Measurements from ENCODE around the gene NBPF8. TPM values are rescaled to one million over a fixed set of nuclear protein-coding genes. Genes with fewer than 3 reads are reported as not detected.
"Not testable (repeated sequence)": the region's sequence is repeated elsewhere in the genome, so short reads cannot be mapped to it uniquely, and the experiment has no call there.

NBPF8 gene
- total and polyA plus RNA-seq, 2 of the 8 experiments (the other 6 are each of a cell fraction or from before 2014, with no cell fraction given) = 1.5 TPM

GRCh38 chr1:120393316-120394232 is 21.3 kb upstream of the NBPF8 start:
- H3K56ac ChIP-seq (replicated peaks; ENCODE audit: insufficient read length, low read depth, low read length); H3K79me1 ChIP-seq (ENCODE audit: low read depth, low read length); DNase-seq (ENCODE audit: low read depth in 1 of 2, low spot score in 2 of 2); H3K18ac ChIP-seq (ENCODE audit: extremely low read depth, low read length); H3K4me2 ChIP-seq (ENCODE audit: insufficient read depth in 1 of 2, low read depth in 2 of 2, low read length in 2 of 2); H4K91ac ChIP-seq (replicated peaks; ENCODE audit: insufficient read length, low read length); H3K27me3 ChIP-seq (replicated peaks in 1 of 4; ENCODE audit: control insufficient read depth in 3 of 4, extremely low read depth in 1 of 4, insufficient read depth in 3 of 4, low read length in 3 of 4); H2AFZ ChIP-seq (ENCODE audit: low read length); H4K5ac ChIP-seq (ENCODE audit: insufficient read length, low read depth, low read length); POLR2A ChIA-PET (ENCODE audit: partially characterized antibody); H3K4ac ChIP-seq (replicated peaks; ENCODE audit: insufficient read length, low read depth, low read length); H4K8ac ChIP-seq (ENCODE audit: extremely low read depth, insufficient read depth, low read length); H3K23ac ChIP-seq (ENCODE audit: insufficient read length); H2BK15ac ChIP-seq (ENCODE audit: low read length); FAIRE-seq; CTCF ChIA-PET (ENCODE audit: partially characterized antibody); H3K36me3 ChIP-seq (ENCODE audit: control insufficient read depth in 2 of 4, insufficient read depth in 4 of 4, low read length in 3 of 4); H2BK12ac ChIP-seq (ENCODE audit: low read depth, low read length); H3K14ac ChIP-seq (ENCODE audit: insufficient read length); H3K4me3 ChIP-seq (ENCODE audit: extremely low read depth in 1 of 4, insufficient read depth in 2 of 4, low read depth in 3 of 4, low read length in 4 of 4); H2BK5ac ChIP-seq (ENCODE audit: low read depth, low read length); H3K9me3 ChIP-seq (ENCODE audit: insufficient read depth in 2 of 2, low read depth in 1 of 2, low read length in 1 of 2); H3K79me2 ChIP-seq (ENCODE audit: control insufficient read depth in 1 of 2, insufficient read depth in 2 of 2, low read length in 2 of 2); H2BK20ac ChIP-seq (ENCODE audit: low read length); H3K9ac ChIP-seq (replicated peaks in 1 of 4; ENCODE audit: extremely low read depth in 1 of 4, low read depth in 3 of 4, low read length in 3 of 4); H3K27ac ChIP-seq (ENCODE audit: low read depth, low read length); H2BK120ac ChIP-seq (replicated peaks; ENCODE audit: low read depth, low read length); H3K4me1 ChIP-seq (replicated peaks in 1 of 4; ENCODE audit: control insufficient read depth in 3 of 4, insufficient read depth in 4 of 4, low read length in 3 of 4); H3K23me2 ChIP-seq (ENCODE audit: low read depth, low read length); H2AK5ac ChIP-seq (ENCODE audit: low read depth, low read length); H4K20me1 ChIP-seq (replicated peaks in 1 of 2; ENCODE audit: control insufficient read depth in 1 of 2, insufficient read depth in 2 of 2, low read length in 2 of 2): not testable (repeated sequence)
- 23% methylated on average over 2 of the region's 13 CpGs; no CpG with 5 or more reads in 1 of the 2 experiments for WGBS, 2 experiments (ENCODE audit: extremely low coverage in 1 of 2, insufficient coverage in 1 of 2, insufficient read length in 1 of 2, insufficient replicate concordance in 2 of 2, low coverage in 1 of 2, low lambda C conversion rate in 2 of 2, missing lambda C conversion rate in 1 of 2)

DNA sequence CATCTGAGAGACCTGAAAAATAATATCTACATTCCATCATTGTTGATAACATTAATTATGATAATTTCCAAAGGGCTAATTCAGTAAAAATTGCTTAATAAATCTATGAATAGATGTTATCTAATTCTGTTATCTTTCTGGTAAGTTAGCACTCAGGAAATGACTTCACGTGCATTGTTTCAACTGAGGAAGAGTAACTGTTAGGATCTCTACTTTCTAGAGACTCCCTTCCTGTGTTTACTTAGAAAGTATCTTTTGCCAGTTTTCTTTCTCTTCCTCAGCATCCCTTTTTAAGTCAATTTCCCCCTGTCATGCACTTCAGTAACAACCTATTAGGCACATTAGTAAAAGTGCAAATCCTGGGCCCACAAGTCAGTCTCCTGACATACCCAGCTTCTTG is 9.5 kb upstream of the NBPF8 start:
- POLR2A ChIA-PET (ENCODE audit: partially characterized antibody); H2BK20ac ChIP-seq (ENCODE audit: low read length); H3K9ac ChIP-seq (replicated peaks in 1 of 4; ENCODE audit: extremely low read depth in 1 of 4, low read depth in 3 of 4, low read length in 3 of 4); H3K79me1 ChIP-seq (ENCODE audit: low read depth, low read length); H2BK12ac ChIP-seq (ENCODE audit: low read depth, low read length); H3K4me2 ChIP-seq (ENCODE audit: insufficient read depth in 1 of 2, low read depth in 2 of 2, low read length in 2 of 2); CTCF ChIA-PET (ENCODE audit: partially characterized antibody); H4K20me1 ChIP-seq (replicated peaks in 1 of 2; ENCODE audit: control insufficient read depth in 1 of 2, insufficient read depth in 2 of 2, low read length in 2 of 2); DNase-seq (ENCODE audit: low read depth in 1 of 2, low spot score in 2 of 2); H3K36me3 ChIP-seq (ENCODE audit: control insufficient read depth in 2 of 4, insufficient read depth in 4 of 4, low read length in 3 of 4); H3K4me1 ChIP-seq (replicated peaks in 1 of 4; ENCODE audit: control insufficient read depth in 3 of 4, insufficient read depth in 4 of 4, low read length in 3 of 4); H3K23me2 ChIP-seq (ENCODE audit: low read depth, low read length); H2BK15ac ChIP-seq (ENCODE audit: low read length); H2AFZ ChIP-seq (ENCODE audit: low read length); H2BK120ac ChIP-seq (replicated peaks; ENCODE audit: low read depth, low read length); H4K8ac ChIP-seq (ENCODE audit: extremely low read depth, insufficient read depth, low read length); H3K14ac ChIP-seq (ENCODE audit: insufficient read length); H4K5ac ChIP-seq (ENCODE audit: insufficient read length, low read depth, low read length); H3K4ac ChIP-seq (replicated peaks; ENCODE audit: insufficient read length, low read depth, low read length); H3K56ac ChIP-seq (replicated peaks; ENCODE audit: insufficient read length, low read depth, low read length); H2BK5ac ChIP-seq (ENCODE audit: low read depth, low read length); H3K23ac ChIP-seq (ENCODE audit: insufficient read length); FAIRE-seq; H2AK5ac ChIP-seq (ENCODE audit: low read depth, low read length); H3K4me3 ChIP-seq (ENCODE audit: extremely low read depth in 1 of 4, insufficient read depth in 2 of 4, low read depth in 3 of 4, low read length in 4 of 4); H4K91ac ChIP-seq (replicated peaks; ENCODE audit: insufficient read length, low read length); H3K18ac ChIP-seq (ENCODE audit: extremely low read depth, low read length); H3K27me3 ChIP-seq (replicated peaks in 1 of 4; ENCODE audit: control insufficient read depth in 3 of 4, extremely low read depth in 1 of 4, insufficient read depth in 3 of 4, low read length in 3 of 4); H3K9me3 ChIP-seq (ENCODE audit: insufficient read depth in 2 of 2, low read depth in 1 of 2, low read length in 1 of 2); H3K79me2 ChIP-seq (ENCODE audit: control insufficient read depth in 1 of 2, insufficient read depth in 2 of 2, low read length in 2 of 2); H3K27ac ChIP-seq (ENCODE audit: low read depth, low read length): not testable (repeated sequence)
- whole genome bisulfite sequencing, 2 experiments (ENCODE audit: extremely low coverage in 1 of 2, insufficient coverage in 1 of 2, insufficient read length in 1 of 2, insufficient replicate concordance in 2 of 2, low coverage in 1 of 2, low lambda C conversion rate in 2 of 2, missing lambda C conversion rate in 1 of 2) = no CpG with 5 or more reads among the region's 1 CpG

Measured in H1 (cell line).